NCI-H2227 (cell line): ENCODE results near the gene SERAC1.
A peak's percentile ranks its signal among the peaks of the same experiment; 100 is the strongest.

Source experiments
- DNase-seq: peaks from one replicate; lab custom pipeline; 2025; ENCODE audit not compliant: unreplicated experiment; lab: John Stamatoyannopoulos, UW

Gene SERAC1

DNA sequence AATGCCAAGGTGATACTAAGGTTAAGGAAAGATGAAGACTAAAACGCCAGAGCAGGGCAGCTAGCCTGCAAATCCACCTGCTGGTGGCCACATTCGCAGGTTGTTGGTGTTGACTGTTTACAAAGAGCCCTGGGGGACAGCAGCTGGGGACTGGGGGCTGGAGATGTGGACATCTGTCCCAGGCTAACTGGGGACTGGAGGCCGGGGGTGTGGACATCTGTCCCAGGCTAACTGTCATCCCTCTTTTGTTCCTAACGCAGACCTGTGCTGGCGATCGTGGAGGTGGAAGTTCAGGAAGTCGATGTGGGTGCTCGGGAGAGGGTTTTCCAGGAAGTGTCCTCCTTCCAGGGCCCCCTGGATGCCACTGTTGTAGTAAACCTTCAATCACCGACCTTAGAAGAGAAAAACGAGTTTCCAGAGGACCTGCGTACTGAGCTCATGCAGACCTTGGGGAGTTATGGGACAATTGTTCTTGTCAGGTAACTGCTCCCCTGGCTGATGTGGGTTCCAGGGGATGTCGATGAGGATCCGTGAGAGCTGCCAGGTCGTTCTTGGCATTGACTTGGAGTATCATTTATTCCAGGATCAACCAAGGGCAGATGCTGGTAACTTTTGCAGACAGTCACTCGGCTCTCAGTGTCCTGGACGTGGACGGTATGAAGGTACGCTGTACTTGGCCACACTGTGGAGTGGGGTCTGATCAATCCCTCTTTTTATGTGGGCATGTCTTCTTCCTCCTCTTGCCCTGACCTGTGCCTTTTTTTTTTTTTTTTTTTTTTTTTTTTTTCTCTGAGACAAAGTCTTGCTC lies 87.0 kb downstream of the SERAC1 start:
- DNase-seq: no peak

DNA sequence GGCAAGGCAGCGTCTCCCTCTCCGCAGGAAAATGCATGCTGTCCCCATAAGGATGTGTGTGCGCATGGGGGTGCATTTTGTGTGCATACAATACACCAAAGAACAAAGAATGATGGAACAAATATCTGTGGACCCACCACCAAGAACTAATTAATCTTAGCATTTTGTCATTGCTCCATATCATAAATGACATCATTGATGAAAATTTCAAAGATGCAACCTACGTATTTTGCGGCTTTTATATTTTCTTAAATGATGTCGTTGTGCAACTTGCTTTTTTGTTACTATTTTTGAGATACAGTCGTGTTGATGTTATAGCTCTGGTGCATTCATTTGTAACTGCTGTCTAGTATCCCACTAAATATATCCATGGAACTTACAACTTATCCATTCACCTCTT lies 89.7 kb downstream of the SERAC1 start:
- no peak for DNase-seq

GRCh38 chr6:158077676-158078075 lies 90.4 kb downstream of the SERAC1 start:
- no peak for DNase-seq

DNA sequence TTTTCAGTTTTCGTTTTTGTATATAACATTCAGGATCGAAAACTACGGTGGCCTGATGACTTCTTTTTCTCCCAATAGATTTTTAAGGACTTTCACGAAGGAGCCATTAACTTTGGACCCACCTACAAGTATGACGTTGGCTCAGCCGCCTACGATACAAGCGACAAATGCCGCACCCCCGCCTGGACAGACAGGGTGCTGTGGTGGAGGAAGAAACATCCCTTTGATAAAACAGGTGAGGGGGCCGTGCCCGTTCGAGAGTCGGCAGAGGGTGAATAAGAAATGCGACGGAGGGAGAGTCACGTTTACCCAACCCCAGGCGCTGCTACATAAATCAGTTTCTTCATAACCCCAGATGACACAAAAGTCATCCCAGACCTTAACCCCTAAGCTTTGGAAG lies 91.5 kb downstream of the SERAC1 start:
- no peak for DNase-seq

DNA sequence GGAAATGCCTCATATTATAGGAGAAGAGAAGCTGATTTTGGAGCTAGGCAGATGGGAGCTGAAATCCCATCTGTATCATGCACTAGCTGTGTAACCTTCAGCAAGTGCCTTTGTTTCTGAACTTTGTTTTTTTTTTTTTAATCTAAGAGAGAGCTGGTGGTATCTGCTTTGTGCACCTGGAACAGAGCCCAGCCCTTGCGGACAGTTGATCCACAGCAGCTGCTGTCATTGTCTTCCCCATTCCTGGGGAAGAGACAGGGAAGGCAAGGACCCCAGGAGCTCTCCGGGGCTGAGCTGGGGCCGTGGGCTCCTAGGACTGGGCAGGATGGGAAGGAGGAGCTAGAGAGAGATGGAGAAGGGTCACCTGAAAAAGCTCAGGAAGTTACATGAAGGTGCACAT lies 94.3 kb downstream of the SERAC1 start:
- DNase-seq: no peak

- DNase-seq: peak; percentile 62
Measured at GRCh38 chr6:158072083-158072721, 95.9 kb downstream of the SERAC1 start.

GRCh38 chr6:158071121-158072082 lies 96.7 kb downstream of the SERAC1 start:
- no peak for DNase-seq

- DNase-seq: no peak
Measured at GRCh38 chr6:158070513-158070912, 97.5 kb downstream of the SERAC1 start.

GRCh38 chr6:158069800-158070195 lies 98.3 kb downstream of the SERAC1 start:
- DNase-seq: no peak

GRCh38 chr6:158068893-158069799 lies 98.9 kb downstream of the SERAC1 start:
- no peak for DNase-seq

- no peak for DNase-seq
Measured at GRCh38 chr6:158068156-158068892, 99.7 kb downstream of the SERAC1 start.

DNA sequence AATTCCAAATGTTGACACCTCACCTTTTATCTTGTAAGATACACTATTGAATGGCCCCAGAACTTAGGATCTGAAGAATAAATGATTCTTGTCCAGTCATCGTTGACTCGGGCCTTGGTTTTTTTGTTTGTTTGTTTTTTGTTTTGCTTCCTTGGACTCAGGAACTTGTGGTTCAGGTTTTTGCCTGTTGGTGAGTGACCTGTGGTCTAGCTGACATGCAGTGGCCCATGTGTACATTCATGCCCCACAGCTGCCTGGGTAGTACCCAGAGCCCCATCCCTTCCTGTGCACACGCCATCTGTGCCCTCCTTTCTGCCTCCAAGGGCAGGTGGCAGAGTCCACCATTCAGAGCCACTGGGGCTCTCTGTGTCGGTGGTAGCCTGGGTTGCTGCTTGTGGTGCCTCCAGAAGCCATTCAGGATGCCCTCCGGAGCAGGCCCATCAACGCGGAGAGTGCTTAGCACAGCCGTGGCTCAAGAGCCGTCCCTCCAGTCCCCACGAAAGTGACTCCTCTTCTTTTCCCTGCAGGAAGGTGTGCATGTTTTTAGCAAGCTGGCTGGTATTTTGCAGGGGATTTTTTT lies 100.5 kb downstream of the SERAC1 start:
- no peak for DNase-seq

DNA sequence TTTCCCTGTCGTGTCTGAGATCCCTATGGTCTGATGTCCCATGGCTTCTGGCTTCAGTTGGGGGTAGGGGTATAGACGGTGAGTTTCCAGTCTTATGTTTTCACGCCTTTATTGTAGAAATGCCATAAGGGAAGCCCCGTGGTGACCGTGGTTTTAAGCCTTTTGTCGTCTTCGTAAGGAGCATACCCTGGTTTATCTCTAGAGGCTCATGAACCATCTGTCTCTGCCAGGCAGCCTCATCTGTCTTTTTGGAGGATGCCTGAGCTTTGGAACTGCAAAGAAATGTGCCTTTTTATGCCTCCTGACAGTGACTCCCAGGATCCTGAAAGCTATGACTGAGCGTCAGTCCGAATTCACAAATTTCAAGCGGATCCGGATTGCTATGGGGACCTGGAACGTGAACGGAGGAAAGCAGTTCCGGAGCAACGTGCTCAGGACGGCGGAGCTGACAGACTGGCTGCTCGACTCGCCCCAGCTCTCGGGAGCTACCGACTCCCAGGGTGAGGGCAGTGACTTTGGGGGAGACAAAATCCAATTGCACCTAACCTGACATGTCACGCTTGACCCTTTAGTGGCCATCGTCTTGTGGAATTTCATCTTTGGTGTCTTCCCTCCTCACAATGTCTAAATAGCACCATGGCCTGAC lies 101.8 kb downstream of the SERAC1 start:
- DNase-seq: no peak

DNA sequence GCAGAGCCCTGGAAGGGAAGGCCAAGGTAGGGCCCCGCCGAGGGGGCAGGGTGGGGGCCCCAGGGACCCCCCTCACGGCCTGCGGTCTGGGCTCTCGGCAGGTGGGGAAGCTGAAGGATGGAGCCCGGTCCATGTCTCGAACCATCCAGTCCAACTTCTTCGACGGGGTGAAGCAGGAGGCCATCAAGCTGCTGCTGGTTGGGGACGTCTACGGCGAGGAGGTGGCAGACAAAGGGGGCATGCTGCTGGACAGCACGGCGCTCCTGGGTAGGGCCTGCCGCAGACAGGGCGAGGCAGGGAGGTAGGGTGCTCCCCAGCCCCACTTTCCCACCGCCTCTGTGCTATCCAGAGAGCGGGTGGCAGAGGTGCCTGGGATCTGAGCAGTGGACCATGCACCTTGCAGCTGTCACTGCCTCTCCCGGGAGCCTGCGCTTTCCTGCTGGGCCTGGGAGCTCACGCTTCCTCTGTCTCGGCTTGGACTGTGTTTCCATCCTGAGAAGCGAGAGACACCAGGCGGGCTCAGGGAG lies 103.3 kb downstream of the SERAC1 start:
- DNase-seq: no peak

GRCh38 chr6:158063736-158064135 lies 104.3 kb downstream of the SERAC1 start:
- no peak for DNase-seq

DNA sequence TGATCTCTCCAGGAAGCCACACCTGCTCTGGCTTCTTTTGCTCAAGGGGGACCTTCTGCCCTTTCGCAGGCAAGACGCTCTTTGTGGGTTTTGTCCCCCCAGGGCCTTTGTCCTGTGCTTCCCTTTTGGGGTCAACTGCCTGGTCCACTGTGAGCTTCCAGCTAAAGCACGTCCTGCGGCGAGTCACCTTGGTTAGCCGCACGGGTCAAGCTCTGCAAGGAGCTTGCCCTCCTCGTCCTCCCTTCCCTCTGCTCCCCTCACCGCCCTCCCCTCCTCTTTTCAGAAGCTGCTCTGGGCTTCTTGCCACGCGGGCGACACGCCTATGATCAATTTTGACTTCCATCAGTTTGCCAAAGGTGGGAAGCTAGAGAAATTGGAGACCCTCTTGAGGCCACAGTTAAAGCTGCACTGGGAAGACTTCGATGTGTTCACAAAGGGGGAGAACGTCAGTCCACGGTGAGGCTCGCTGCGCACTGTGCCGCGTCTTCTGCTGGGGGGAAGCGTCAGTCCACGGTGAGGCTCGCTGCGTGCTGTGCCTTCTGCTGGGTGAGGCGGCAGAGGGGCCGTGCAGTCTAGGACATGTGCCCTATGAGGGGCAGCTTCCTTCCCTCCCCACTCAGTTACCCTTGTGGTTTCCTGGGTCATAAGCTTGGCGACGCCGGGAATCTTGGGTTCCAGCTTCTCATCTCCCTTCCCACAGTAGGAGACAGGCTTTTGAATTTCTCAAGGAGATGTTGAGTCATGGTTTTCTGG lies 106.2 kb downstream of the SERAC1 start:
- DNase-seq: no peak

- no peak for DNase-seq
Measured at GRCh38 chr6:158061361-158061708, 106.7 kb downstream of the SERAC1 start.
